OCI-LY1 (cell line): ENCODE measurements around the gene INPP4A.

ENCODE experiments used
- EZH2 ChIP-seq: fragments of 200-600 bp; sonication (generic), shearing (Covaris generic); IDR thresholded peaks from 2 replicates; pipeline ENCODE4 v1.8.0; 2017; ENCODE audit warnings: borderline replicate concordance, mixed run types, mild to moderate bottlenecking, antibody characterized with exemption, low read length, moderate library complexity, mixed read lengths
- TF ChIP-seq, protein P1 (sequence below): fragments of 200-600 bp; sonication (generic), shearing (Covaris generic); IDR thresholded peaks from 2 replicates; pipeline ENCODE4 v1.5.1; 2017; ENCODE audit warnings: mild to moderate bottlenecking, antibody characterized with exemption, low read length, moderate library complexity, mixed read lengths

DNA sequence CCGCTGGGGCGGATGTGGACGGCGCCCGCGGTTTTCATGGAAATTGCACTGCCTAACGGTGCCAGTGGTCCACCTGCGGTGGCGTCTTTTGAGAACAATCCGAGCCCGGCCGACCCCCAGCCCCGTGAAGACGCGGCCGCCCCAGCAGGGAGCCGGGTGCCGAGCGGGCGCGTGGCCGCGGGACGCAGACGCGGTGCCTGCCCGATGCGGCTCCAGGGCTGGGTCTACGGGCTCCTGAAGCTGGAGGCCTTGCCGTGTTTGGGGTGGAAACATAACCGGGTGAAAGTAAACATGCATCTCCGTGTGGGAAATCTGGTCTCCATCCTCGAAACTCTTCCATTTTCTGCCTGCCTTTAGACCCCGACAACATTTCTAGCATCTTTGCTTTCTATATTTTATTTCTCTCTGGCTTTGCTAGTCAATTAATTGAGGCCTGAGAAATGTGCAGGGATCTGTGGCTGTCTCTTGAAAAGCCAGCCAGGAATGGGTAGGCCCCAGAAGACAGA is 572 bp downstream of the INPP4A start:
- TF ChIP-seq, protein P1, sequence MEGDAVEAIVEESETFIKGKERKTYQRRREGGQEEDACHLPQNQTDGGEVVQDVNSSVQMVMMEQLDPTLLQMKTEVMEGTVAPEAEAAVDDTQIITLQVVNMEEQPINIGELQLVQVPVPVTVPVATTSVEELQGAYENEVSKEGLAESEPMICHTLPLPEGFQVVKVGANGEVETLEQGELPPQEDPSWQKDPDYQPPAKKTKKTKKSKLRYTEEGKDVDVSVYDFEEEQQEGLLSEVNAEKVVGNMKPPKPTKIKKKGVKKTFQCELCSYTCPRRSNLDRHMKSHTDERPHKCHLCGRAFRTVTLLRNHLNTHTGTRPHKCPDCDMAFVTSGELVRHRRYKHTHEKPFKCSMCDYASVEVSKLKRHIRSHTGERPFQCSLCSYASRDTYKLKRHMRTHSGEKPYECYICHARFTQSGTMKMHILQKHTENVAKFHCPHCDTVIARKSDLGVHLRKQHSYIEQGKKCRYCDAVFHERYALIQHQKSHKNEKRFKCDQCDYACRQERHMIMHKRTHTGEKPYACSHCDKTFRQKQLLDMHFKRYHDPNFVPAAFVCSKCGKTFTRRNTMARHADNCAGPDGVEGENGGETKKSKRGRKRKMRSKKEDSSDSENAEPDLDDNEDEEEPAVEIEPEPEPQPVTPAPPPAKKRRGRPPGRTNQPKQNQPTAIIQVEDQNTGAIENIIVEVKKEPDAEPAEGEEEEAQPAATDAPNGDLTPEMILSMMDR = no peak
- TF ChIP-seq EZH2 = no peak
